Smooth muscle cell of bladder (primary cell): ENCODE data around the gene NSD2. TPM values are rescaled to one million over a fixed set of nuclear protein-coding genes. Genes with fewer than 3 reads are reported as not detected.

Source experiments
- total RNA-seq: library from RNA; depleted of rRNA; stranded (reverse); fragments of >200 nt; gene quantifications from 2 replicates; pipeline ENCODE4 v1.2.3, GENCODE V29; 2014

NSD2 gene
- 29.6 and 36.3 TPM in 2 replicates for total RNA-seq

GRCh38 chr4:1870578-1871443 lies at the start of gene NSD2:
TSS of gene NSD2 (plus strand) at chr4:1871393. CDS start at chr4:1900655, 29,262 bp downstream.

GRCh38 chr4:1856071-1856942 lies 14.9 kb upstream of the NSD2 start, which contains the start of gene LETM1:
TSS of gene LETM1 (minus strand) at chr4:1856156. CDS start at chr4:1855950, 206 bp downstream.

GRCh38 chr4:2008921-2009650 lies 137.9 kb downstream of the NSD2 start, which contains the start of gene NELFA:
TSS of gene NELFA (minus strand) at chr4:2008974. CDS start at chr4:2008959, 15 bp downstream.

Other genes with a start within 250 kb of the NSD2 start
- 0.74 and 0.85 TPM in 2 replicates for gene FAM53A, start 187.1 kb upstream of the NSD2 start, total RNA-seq
- 39.8 and 50.0 TPM in 2 replicates for gene SLBP, start 159.1 kb upstream of the NSD2 start, total RNA-seq
- gene TMEM129, start 150.1 kb upstream of the NSD2 start, total RNA-seq, result 38.3 and 41.1 TPM in 2 replicates
- 2.4 and 3.1 TPM in 2 replicates for gene TACC3, start 149.9 kb upstream of the NSD2 start, total RNA-seq
- gene FGFR3, start 78.1 kb upstream of the NSD2 start, total RNA-seq, result 1.6 and 1.7 TPM in 2 replicates
- 70.8 and 88.7 TPM in 2 replicates for gene LETM1, start 15.2 kb upstream of the NSD2 start, total RNA-seq
- 10.5 and 11.6 TPM in 2 replicates for gene NELFA, start 137.6 kb downstream of the NSD2 start, total RNA-seq
- gene NAT8L, start 187.9 kb downstream of the NSD2 start, total RNA-seq, result under 0.01 and 0.09 TPM in 2 replicates